GM19452 (cell line): ENCODE results near the gene INSL4.

Source experiments
- ATAC-seq: cut with Tn5 transposase; IDR thresholded peaks from one replicate; pipeline ENCODE4 v1.9.1; 2021; ENCODE audit not compliant: unreplicated experiment

The INSL4 gene

GRCh38 chr9:5231212-5231611, at the start of gene INSL4:
Gene INSL4, plus strand, starts transcription at chr9:5231419. Its CDS starts 105 bp downstream, at chr9:5231524.
- no peak for ATAC-seq

- ATAC-seq: no peak
These were observed 46.4 kb upstream of the INSL4 start for GRCh38 chr9:5184776-5185175.

- ATAC-seq: no peak
These were observed 45.9 kb upstream of the INSL4 start, which contains the start of gene INSL6 for GRCh38 chr9:5185220-5185840. Gene INSL6, minus strand, starts transcription at chr9:5185639. Its CDS starts 37 bp downstream, at chr9:5185602.

GRCh38 chr9:5186416-5187169, 44.6 kb upstream of the INSL4 start:
- no peak for ATAC-seq

- ATAC-seq: no peak
These were observed 42.9 kb upstream of the INSL4 start for GRCh38 chr9:5188060-5188984.

- no peak for ATAC-seq
These were observed 39.2 kb upstream of the INSL4 start for GRCh38 chr9:5191985-5192384.

- ATAC-seq: no peak
These were observed 37.9 kb upstream of the INSL4 start for GRCh38 chr9:5193345-5193744.

GRCh38 chr9:5195463-5195862, 35.8 kb upstream of the INSL4 start:
- ATAC-seq: no peak

GRCh38 chr9:5205071-5205470, 26.1 kb upstream of the INSL4 start:
- no peak for ATAC-seq

GRCh38 chr9:5230554-5230953, 665 bp upstream of the INSL4 start:
- ATAC-seq: no peak

GRCh38 chr9:5263351-5264218, 32.4 kb downstream of the INSL4 start:
- no peak for ATAC-seq

GRCh38 chr9:5264219-5264595, 33.0 kb downstream of the INSL4 start:
- ATAC-seq: no peak

GRCh38 chr9:5265939-5266338, 34.7 kb downstream of the INSL4 start:
- no peak for ATAC-seq

- no peak for ATAC-seq
These were observed 38.1 kb downstream of the INSL4 start for GRCh38 chr9:5269249-5269715.

- no peak for ATAC-seq
These were observed 43.6 kb downstream of the INSL4 start for GRCh38 chr9:5274770-5275169.

- no peak for ATAC-seq
These were observed 47.3 kb downstream of the INSL4 start for GRCh38 chr9:5278486-5278885.
